NCI-H1092 treated with DMSO at 0.1 percent for 48 hours (cell line): ENCODE measurements around the gene NRIP3.
"Not testable (repeated sequence)": the region's sequence is repeated elsewhere in the genome, so short reads cannot be mapped to it uniquely, and the experiment has no call there.

Experiments used
- DNase-seq: peaks from one replicate; lab custom pipeline; 2025; lab: John Stamatoyannopoulos, UW

Gene NRIP3

GRCh38 chr11:9015677-9016076 is 11.9 kb upstream of the NRIP3 start:
- peak; percentile 74 for DNase-seq

GRCh38 chr11:9014826-9015225 is 11.0 kb upstream of the NRIP3 start:
- no peak for DNase-seq

GRCh38 chr11:9013373-9013772 is 9.6 kb upstream of the NRIP3 start:
- DNase-seq: no peak

GRCh38 chr11:9009538-9009937 is 5.7 kb upstream of the NRIP3 start:
- not testable (repeated sequence) for DNase-seq

GRCh38 chr11:9008661-9009060 is 4.9 kb upstream of the NRIP3 start:
- no peak for DNase-seq

- no peak for DNase-seq
Observed at GRCh38 chr11:9008011-9008550, 4.3 kb upstream of the NRIP3 start.

GRCh38 chr11:9005087-9005486 is 1.3 kb upstream of the NRIP3 start:
- DNase-seq: no peak

GRCh38 chr11:9004183-9004926 is 554 bp upstream of the NRIP3 start:
- DNase-seq: peak; percentile 43

GRCh38 chr11:9002920-9003572 is 755 bp downstream of the NRIP3 start:
- peak; percentile 24 for DNase-seq

- no peak for DNase-seq
Observed at GRCh38 chr11:9001736-9002135, 2.1 kb downstream of the NRIP3 start.

GRCh38 chr11:8998017-8998416 is 5.8 kb downstream of the NRIP3 start:
- DNase-seq: no peak

GRCh38 chr11:8997451-8997850 is 6.3 kb downstream of the NRIP3 start:
- DNase-seq: no peak

- DNase-seq: no peak
Observed at GRCh38 chr11:8989453-8989852, 14.3 kb downstream of the NRIP3 start.

GRCh38 chr11:8988329-8989234 is 15.2 kb downstream of the NRIP3 start:
- no peak for DNase-seq

- DNase-seq: no peak
Observed at GRCh38 chr11:8987446-8987845, 16.4 kb downstream of the NRIP3 start.

GRCh38 chr11:8986772-8987171 is 17.0 kb downstream of the NRIP3 start:
- DNase-seq: not testable (repeated sequence)

- DNase-seq: no peak
Observed at GRCh38 chr11:8985462-8985861, 18.3 kb downstream of the NRIP3 start.

- no peak for DNase-seq
Observed at GRCh38 chr11:8983552-8983951, 20.2 kb downstream of the NRIP3 start.

- DNase-seq: no peak
Observed at GRCh38 chr11:8980485-8980884, 23.3 kb downstream of the NRIP3 start.

- not testable (repeated sequence) for DNase-seq
Observed at GRCh38 chr11:8979365-8979764, 24.4 kb downstream of the NRIP3 start.

- DNase-seq: no peak
Observed at GRCh38 chr11:8973121-8973520, 30.7 kb downstream of the NRIP3 start.

- DNase-seq: no peak
Observed at GRCh38 chr11:8971924-8972316, 31.9 kb downstream of the NRIP3 start.
